NOMO-1 (cell line): ENCODE results near the gene TMEM170B.
A peak's percentile ranks its signal among the peaks of the same experiment; 100 is the strongest.

ENCODE experiments used
- DNase-seq, 2 experiments: peaks; one replicate each; lab custom pipeline; 2025; ENCODE audit not compliant: unreplicated experiment in 2 of 2; lab: John Stamatoyannopoulos, UW

TMEM170B gene

GRCh38 chr6:11580686-11581405 lies 43.3 kb downstream of the TMEM170B start:
- DNase-seq = peak in 1 of 2 experiments; percentile 68

- no peak for DNase-seq
Measured at GRCh38 chr6:11584244-11584643, 46.7 kb downstream of the TMEM170B start.

GRCh38 chr6:11585426-11586016 lies 48.0 kb downstream of the TMEM170B start:
- DNase-seq = peak; percentile 24 to 55

- no peak for DNase-seq
Measured at GRCh38 chr6:11586117-11586516, 48.6 kb downstream of the TMEM170B start.

GRCh38 chr6:11586536-11586935 lies 49.0 kb downstream of the TMEM170B start:
- DNase-seq = no peak

- DNase-seq = no peak
Measured at GRCh38 chr6:11589261-11589660, 51.7 kb downstream of the TMEM170B start.

GRCh38 chr6:11592294-11592906 lies 54.9 kb downstream of the TMEM170B start:
- no peak for DNase-seq

- no peak for DNase-seq
Measured at GRCh38 chr6:11593096-11593495, 55.5 kb downstream of the TMEM170B start.

GRCh38 chr6:11595903-11596302 lies 58.4 kb downstream of the TMEM170B start:
- no peak for DNase-seq

- no peak for DNase-seq
Measured at GRCh38 chr6:11596640-11597237, 59.2 kb downstream of the TMEM170B start.

- DNase-seq = peak; percentile 67 to 96
Measured at GRCh38 chr6:11598687-11599086, 61.1 kb downstream of the TMEM170B start.

GRCh38 chr6:11600251-11600650 lies 62.7 kb downstream of the TMEM170B start:
- no peak for DNase-seq

GRCh38 chr6:11601776-11602605 lies 64.4 kb downstream of the TMEM170B start:
- DNase-seq = no peak

- no peak for DNase-seq
Measured at GRCh38 chr6:11604215-11604614, 66.7 kb downstream of the TMEM170B start.

- DNase-seq = peak in 1 of 2 experiments; percentile 7
Measured at GRCh38 chr6:11604836-11605506, 67.4 kb downstream of the TMEM170B start.

GRCh38 chr6:11605507-11605905 lies 68.0 kb downstream of the TMEM170B start:
- no peak for DNase-seq

- DNase-seq = no peak
Measured at GRCh38 chr6:11606332-11606731, 68.8 kb downstream of the TMEM170B start.

- no peak for DNase-seq
Measured at GRCh38 chr6:11607383-11607782, 69.8 kb downstream of the TMEM170B start.

- no peak for DNase-seq
Measured at GRCh38 chr6:11608600-11609323, 71.2 kb downstream of the TMEM170B start.
